Measurements from ENCODE around the gene LRP1B. TPM values are rescaled to one million over a fixed set of nuclear protein-coding genes. Genes with fewer than 3 reads are reported as not detected.

The LRP1B gene
- polyA plus RNA-seq, 1 donor from 2014 or later: 12.7 TPM

DNA sequence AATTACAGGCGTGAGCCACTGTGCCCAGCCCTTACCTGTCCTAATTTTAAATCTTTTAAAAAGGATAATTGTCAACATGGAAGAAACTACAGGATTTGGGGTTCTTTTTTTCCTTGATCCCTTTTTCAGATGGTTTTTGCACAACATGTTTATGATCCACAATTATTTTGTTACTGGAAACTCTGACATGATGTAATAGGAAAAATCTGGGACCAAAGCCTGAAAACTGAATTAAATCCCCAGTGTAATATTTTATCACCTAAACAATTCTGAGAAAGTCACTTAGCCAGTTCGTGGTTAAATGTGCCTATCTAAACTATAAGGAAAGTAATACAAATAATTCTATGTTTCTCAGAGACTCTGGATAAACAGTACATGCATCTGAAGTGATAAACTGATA is 1649.7 kb downstream of the LRP1B start:
- no peak overlapping the region for H3K9ac ChIP-seq (ENCODE audit: low read length)
- no peaks in the 10 kb centered on the region for H3K9me2 ChIP-seq (ENCODE audit: insufficient read depth, low read length)
- TF ChIP-seq EZH2 (IDR thresholded peaks at IDR 0.05; ENCODE audit: borderline replicate concordance, insufficient read depth, low read length, poor library complexity, severe bottlenecking): no peak
- no peak for TF ChIP-seq TAF1 (IDR thresholded peaks at IDR 0.05; ENCODE audit: low read depth)
- TF ChIP-seq POLR2AphosphoS5 (IDR thresholded peaks at IDR 0.05): no peak
- TF ChIP-seq, protein P1, sequence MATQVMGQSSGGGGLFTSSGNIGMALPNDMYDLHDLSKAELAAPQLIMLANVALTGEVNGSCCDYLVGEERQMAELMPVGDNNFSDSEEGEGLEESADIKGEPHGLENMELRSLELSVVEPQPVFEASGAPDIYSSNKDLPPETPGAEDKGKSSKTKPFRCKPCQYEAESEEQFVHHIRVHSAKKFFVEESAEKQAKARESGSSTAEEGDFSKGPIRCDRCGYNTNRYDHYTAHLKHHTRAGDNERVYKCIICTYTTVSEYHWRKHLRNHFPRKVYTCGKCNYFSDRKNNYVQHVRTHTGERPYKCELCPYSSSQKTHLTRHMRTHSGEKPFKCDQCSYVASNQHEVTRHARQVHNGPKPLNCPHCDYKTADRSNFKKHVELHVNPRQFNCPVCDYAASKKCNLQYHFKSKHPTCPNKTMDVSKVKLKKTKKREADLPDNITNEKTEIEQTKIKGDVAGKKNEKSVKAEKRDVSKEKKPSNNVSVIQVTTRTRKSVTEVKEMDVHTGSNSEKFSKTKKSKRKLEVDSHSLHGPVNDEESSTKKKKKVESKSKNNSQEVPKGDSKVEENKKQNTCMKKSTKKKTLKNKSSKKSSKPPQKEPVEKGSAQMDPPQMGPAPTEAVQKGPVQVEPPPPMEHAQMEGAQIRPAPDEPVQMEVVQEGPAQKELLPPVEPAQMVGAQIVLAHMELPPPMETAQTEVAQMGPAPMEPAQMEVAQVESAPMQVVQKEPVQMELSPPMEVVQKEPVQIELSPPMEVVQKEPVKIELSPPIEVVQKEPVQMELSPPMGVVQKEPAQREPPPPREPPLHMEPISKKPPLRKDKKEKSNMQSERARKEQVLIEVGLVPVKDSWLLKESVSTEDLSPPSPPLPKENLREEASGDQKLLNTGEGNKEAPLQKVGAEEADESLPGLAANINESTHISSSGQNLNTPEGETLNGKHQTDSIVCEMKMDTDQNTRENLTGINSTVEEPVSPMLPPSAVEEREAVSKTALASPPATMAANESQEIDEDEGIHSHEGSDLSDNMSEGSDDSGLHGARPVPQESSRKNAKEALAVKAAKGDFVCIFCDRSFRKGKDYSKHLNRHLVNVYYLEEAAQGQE (IDR thresholded peaks at IDR 0.05; ENCODE audit: borderline replicate concordance): no peak
- TF ChIP-seq, protein P2, sequence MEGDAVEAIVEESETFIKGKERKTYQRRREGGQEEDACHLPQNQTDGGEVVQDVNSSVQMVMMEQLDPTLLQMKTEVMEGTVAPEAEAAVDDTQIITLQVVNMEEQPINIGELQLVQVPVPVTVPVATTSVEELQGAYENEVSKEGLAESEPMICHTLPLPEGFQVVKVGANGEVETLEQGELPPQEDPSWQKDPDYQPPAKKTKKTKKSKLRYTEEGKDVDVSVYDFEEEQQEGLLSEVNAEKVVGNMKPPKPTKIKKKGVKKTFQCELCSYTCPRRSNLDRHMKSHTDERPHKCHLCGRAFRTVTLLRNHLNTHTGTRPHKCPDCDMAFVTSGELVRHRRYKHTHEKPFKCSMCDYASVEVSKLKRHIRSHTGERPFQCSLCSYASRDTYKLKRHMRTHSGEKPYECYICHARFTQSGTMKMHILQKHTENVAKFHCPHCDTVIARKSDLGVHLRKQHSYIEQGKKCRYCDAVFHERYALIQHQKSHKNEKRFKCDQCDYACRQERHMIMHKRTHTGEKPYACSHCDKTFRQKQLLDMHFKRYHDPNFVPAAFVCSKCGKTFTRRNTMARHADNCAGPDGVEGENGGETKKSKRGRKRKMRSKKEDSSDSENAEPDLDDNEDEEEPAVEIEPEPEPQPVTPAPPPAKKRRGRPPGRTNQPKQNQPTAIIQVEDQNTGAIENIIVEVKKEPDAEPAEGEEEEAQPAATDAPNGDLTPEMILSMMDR (IDR thresholded peaks at IDR 0.05; ENCODE audit: poor library complexity, severe bottlenecking): no peak
- no peak for TF ChIP-seq RAD21 (conservative IDR thresholded peaks at IDR 0.05)
- TF ChIP-seq EP300 (conservative IDR thresholded peaks at IDR 0.05; ENCODE audit: poor library complexity, severe bottlenecking): no peak
- no peak for TF ChIP-seq MXI1 (conservative IDR thresholded peaks at IDR 0.05; ENCODE audit: poor library complexity, severe bottlenecking)
- no peak for TF ChIP-seq SMC3 (conservative IDR thresholded peaks at IDR 0.05; ENCODE audit: poor library complexity)
- H3K36me3 ChIP-seq (ENCODE audit: insufficient read depth, low read length): no peaks in the 10 kb centered on the region
- no peaks in the 10 kb centered on the region for H3K79me2 ChIP-seq (replicated peaks; ENCODE audit: insufficient read depth, low read length)
- no peak overlapping the region for H3K27ac ChIP-seq (ENCODE audit: low read length)
- H4K20me1 ChIP-seq (ENCODE audit: insufficient read depth): no peaks in the 10 kb centered on the region
- H3K9me3 ChIP-seq (ENCODE audit: low read length): no peaks in the 10 kb centered on the region
- no peak overlapping the region for H2AFZ ChIP-seq (ENCODE audit: low read depth, low read length)
- no peaks in the 10 kb centered on the region for H3K27me3 ChIP-seq (ENCODE audit: insufficient read depth, low read depth, low read length)
- H3K4me3 ChIP-seq (ENCODE audit: low read length): no peak overlapping the region
- H3K4me2 ChIP-seq (ENCODE audit: low read length): no peak overlapping the region
- no peaks in the 10 kb centered on the region for H3F3A ChIP-seq (ENCODE audit: insufficient read depth, low read length, poor library complexity, severe bottlenecking)

DNA sequence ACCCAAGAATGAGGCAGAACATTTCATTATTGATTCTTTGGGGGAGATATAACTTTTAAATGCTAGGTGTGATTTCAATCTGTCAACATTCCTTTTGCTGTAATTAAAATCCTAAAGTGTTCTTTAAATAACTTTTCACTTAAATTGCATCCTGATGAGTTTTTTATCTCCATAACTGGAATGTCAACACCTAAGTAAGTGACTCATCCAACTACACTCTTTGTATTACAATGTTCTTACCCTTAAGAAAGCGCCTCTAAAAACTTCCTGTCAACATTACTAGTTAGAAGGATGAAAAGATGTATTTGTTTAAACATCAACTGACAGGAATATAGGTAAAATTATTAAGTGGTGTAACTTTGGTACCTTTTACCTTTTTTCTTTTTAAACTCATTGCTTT is 1657.0 kb downstream of the LRP1B start:
- TF ChIP-seq EP300 (conservative IDR thresholded peaks at IDR 0.05; ENCODE audit: poor library complexity, severe bottlenecking): no peak
- no peak for TF ChIP-seq RAD21 (conservative IDR thresholded peaks at IDR 0.05)
- TF ChIP-seq, protein P1 (IDR thresholded peaks at IDR 0.05; ENCODE audit: borderline replicate concordance): no peak
- TF ChIP-seq, protein P2 (IDR thresholded peaks at IDR 0.05; ENCODE audit: poor library complexity, severe bottlenecking): no peak

More for the DNA sequence above, 1657.0 kb downstream of the LRP1B start:
- H3K4me3 ChIP-seq (ENCODE audit: low read length): no peak overlapping the region
- no peak overlapping the region for H3K9ac ChIP-seq (ENCODE audit: low read length)
- H3K9me2 ChIP-seq (ENCODE audit: insufficient read depth, low read length): no peaks in the 10 kb centered on the region
- H3K27me3 ChIP-seq (ENCODE audit: insufficient read depth, low read depth, low read length): no peaks in the 10 kb centered on the region
- no peaks in the 10 kb centered on the region for H4K20me1 ChIP-seq (ENCODE audit: insufficient read depth)
- H3K27ac ChIP-seq (ENCODE audit: low read length): no peak overlapping the region
- no peak overlapping the region for H3K4me2 ChIP-seq (ENCODE audit: low read length)
- H3K79me2 ChIP-seq (replicated peaks; ENCODE audit: insufficient read depth, low read length): no peaks in the 10 kb centered on the region
- no peak overlapping the region for H2AFZ ChIP-seq (ENCODE audit: low read depth, low read length)
- H3K9me3 ChIP-seq (ENCODE audit: low read length): no peaks in the 10 kb centered on the region
- H3K36me3 ChIP-seq (ENCODE audit: insufficient read depth, low read length): no peaks in the 10 kb centered on the region
- H3F3A ChIP-seq (ENCODE audit: insufficient read depth, low read length, poor library complexity, severe bottlenecking): no peaks in the 10 kb centered on the region

Measured in neural cell (in vitro differentiated cells).